GM19193 (cell line): Measurements from ENCODE around the gene GABARAP.
A peak's percentile ranks its signal among the peaks of the same experiment; 100 is the strongest.

ENCODE experiments used
- POLR2A ChIP-seq: IDR thresholded peaks from 4 replicates; pipeline ENCODE4 v1.6.1; 2011; ENCODE audit not compliant: insufficient read depth, insufficient read length; ENCODE audit errors: extremely low read depth

Gene GABARAP

DNA sequence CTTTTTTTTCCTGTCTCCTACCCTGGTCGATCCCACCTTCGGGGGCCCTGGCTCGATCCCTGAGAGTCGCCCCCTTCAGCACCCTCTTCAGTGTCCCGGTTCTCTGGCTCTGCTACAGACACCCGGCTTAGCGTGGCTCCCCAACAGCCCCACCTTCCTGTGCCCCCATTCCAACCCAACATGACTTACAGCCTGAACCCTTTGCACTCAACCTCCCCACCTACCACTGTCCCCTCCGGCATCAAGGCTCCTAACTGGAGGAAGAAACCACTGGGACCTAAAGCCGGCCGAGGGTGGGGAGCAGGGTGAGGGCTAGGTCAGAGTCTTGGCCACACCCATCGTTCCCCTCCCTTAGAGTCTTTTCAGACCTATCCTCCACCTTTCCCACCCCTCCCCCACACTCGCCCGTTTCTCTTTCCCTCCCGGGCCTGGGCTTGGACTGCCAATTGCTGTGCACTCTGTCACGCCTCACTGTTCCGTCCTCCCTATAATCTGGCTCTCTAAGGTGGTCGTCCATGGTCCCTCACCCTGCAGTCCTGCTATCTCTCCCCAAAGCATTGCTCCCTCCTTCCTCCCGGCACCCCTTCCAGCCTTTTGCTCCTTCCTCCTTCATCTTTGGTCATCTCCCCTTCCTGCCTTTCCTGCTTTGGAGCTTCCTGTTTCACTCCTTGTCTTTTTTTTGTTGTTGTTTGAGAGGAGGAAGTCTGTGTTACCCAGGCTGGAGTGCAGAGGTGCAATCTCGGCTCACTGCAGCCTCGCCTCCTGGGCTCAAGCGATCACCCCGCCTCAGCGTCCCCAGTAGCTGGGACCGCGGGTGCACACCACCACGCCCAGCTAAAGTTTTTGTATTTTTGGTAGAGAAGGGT, 20.9 kb upstream of the GABARAP start:
- no peak for TF ChIP-seq POLR2A

- no peak for TF ChIP-seq POLR2A
These were observed 20.1 kb upstream of the GABARAP start, which contains the start of gene CLDN7 for GRCh38 chr17:7262192-7262934. Gene CLDN7, minus strand, starts transcription at chr17:7262478. Its CDS starts 435 bp downstream, at chr17:7262043.

GRCh38 chr17:7261379-7262191, 19.3 kb upstream of the GABARAP start:
- TF ChIP-seq POLR2A, result no peak

- peak; percentile 10 for TF ChIP-seq POLR2A
These were observed 18.6 kb upstream of the GABARAP start for GRCh38 chr17:7260651-7261378.

GRCh38 chr17:7260151-7260550, 17.9 kb upstream of the GABARAP start:
- TF ChIP-seq POLR2A, result no peak

DNA sequence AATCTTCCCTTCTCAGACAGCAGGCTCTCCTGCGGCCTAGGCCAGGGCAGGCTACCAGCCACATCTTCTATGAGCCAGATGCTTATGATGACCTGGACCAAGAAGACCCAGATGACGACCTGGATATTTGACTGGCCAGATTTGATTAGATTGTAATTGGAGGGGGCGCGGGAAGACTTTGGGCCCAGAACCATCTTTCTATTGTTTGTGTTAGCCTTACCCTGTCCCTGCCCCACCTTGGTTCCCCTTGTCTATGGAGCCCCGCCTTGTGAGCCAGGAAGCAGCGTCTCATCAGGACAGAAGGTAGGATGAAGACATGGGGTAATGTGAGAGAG, 17.3 kb upstream of the GABARAP start:
- TF ChIP-seq POLR2A, result no peak

GRCh38 chr17:7258731-7259554, 16.7 kb upstream of the GABARAP start:
- TF ChIP-seq POLR2A, result no peak

DNA sequence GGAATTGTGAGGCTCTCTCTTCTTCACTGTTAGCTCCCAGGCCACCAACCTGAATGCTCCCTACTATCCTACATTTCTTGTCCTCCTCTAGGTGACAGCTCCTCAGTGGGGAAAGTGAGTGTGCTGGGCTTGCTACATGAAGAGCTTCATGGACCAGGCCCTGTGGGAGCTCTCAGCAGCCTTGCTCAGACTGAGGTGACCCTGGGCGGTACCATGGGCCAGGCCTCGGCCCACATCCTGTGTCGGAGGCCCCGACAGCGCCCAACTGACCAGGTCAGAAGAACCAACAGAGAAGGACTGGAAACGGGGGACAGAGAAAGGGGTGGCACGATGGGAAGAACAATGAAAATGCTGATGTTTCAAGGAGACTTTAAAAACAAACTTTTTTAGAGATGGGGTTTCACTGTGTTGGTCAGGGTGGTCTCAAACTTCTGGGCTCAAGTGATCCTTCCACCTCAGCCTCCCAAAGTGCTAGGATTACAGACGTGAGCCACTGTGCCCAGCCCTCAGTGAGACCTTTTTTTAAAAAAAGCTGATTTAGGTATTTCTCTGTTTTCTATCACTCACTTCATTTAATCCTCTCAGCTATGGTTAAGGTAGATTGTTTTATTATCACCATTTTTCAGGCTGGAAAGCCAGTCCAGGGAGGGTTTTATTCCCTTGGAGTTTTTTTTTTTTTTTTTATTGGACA, 14.7 kb upstream of the GABARAP start:
- no peak for TF ChIP-seq POLR2A

DNA sequence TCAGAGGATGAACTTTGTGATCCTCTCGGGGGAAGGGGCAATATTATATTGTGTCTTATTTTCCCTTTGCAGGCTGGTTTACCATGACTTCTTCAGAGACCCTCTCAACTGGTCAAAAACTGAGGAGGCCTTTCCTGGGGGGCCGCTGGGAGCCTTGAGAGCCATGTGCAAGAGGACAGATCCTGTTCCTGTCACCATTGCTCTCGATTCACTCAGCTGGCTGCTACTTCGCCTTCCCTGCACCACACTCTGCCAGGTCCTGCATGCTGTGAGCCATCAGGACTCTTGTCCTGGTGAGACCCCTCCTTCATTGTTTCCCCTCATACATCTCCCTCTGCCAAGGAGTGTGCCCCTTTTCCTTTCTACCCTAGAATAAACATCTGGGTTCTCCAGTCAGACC, 12.3 kb upstream of the GABARAP start:
- TF ChIP-seq POLR2A, result no peak

GRCh38 chr17:7253082-7253481, 10.8 kb upstream of the GABARAP start:
- no peak for TF ChIP-seq POLR2A

- peak; percentile 91 for TF ChIP-seq POLR2A
These were observed 10.2 kb upstream of the GABARAP start, which contains the start of gene ELP5 for GRCh38 chr17:7252176-7253043. Gene ELP5, plus strand, starts transcription at chr17:7252215. Its CDS starts 336 bp downstream, at chr17:7252551.

GRCh38 chr17:7251661-7252175, 9.5 kb upstream of the GABARAP start, which contains the start of gene CTDNEP1:
Gene CTDNEP1, minus strand, starts transcription at chr17:7251734. Its CDS starts 438 bp downstream, at chr17:7251296.
- TF ChIP-seq POLR2A, result no peak
